NCI-H187 treated with DMSO at 0.1 percent for 48 hours (cell line): ENCODE data around the gene ZNF479.
"Not testable (repeated sequence)": the region's sequence is repeated elsewhere in the genome, so short reads cannot be mapped to it uniquely, and the experiment has no call there.

Source experiments
- DNase-seq: peaks from one replicate; lab custom pipeline; 2025; lab: John Stamatoyannopoulos, UW

ZNF479 gene

DNA sequence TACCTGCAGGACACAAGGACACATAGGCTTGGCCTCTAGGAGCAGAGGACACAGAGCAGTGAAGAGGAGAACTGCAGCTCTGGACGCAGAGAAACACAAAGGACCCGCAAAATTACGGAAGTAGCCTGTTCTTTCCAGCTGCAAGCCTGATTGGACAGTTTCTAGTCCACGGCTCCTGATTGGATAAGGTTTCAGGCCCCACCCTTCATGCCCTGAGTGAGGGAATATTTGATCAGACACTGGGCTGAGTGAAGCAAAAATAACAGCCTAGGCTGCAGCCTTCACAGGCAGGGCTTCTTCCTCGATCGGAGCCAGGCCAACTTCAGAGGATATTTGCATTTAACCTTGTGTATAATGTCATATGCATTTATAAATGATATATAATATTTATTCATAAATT lies at the start of gene ZNF479:
ZNF479 (minus strand) TSS at position 101 of the 400 bp plus-strand sequence. CDS start 112 bp downstream, outside the sequence.
- not testable (repeated sequence) for DNase-seq

- no peak for DNase-seq
Observed at GRCh38 chr7:57182031-57182430, 49.8 kb upstream of the ZNF479 start.

DNA sequence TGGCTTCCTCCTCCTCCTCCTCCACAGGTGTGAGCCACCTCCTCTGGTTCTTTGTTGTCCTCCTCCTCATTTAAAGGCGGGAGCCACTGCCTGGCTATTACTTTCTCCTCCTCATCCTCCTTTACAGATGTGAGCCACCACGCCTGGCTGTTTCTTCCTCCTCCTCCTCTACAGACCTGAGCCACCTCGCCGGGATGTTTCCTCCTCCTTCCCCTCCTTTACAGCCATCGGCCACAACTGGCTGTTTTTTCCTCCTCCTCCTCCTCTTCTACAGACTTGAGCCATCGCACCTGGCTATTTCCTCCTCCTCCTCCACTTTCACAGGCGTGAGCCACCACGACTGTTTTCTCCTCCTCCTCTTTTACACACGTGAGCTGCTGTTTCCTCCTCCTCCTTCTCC lies 49.0 kb upstream of the ZNF479 start:
- no peak for DNase-seq

DNA sequence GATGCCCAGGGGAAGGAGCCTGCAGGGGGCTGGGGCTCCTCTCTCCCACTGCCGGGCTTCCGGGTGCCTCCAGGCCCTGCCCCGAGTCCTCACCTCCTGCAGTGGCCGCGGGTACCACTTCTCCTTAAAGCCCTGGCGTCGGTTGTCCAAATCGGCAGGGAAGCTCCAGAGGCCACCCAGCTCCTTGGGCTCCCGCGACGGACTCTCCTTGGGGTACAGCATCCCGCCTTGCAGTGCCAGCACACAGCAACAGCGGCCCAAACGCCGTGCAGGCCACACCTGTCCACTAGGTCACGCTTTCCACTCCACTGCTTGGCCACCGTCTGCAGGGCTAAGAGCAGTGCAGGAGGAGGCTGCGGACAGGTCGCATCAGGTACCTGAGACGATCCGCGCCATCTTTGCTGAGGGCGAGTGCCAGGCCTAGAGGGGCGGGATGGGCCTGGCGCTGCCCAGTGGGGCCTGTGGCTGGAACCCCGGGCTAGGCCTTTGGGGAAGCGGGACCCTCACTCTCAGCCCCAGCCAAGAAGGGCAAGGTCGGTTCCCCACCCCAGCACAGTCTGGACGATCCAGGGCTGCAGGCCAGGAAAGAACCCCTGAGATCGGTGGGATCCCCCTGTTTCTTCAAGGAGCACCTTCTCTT lies 47.7 kb upstream of the ZNF479 start:
- no peak for DNase-seq

DNA sequence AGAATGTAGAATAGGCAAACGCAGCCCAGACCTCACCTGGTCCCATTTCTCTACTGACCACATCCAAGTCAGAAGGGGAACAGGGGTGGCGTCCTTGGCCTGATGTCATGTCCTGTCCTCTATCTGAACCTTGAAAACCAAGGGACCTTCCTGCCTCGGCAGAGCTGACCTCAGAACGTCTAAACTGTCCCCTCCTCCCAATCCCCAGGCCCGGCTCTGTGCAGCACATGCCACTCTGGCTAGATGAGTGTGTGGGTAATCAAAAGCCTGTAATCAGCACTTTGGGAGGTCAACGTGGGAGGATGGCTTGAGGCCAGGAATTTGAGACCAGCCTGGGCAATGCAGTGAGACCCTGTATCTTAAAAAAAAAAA lies 46.5 kb upstream of the ZNF479 start:
- DNase-seq = no peak

GRCh38 chr7:57177856-57178767 lies 45.9 kb upstream of the ZNF479 start:
- no peak for DNase-seq

DNA sequence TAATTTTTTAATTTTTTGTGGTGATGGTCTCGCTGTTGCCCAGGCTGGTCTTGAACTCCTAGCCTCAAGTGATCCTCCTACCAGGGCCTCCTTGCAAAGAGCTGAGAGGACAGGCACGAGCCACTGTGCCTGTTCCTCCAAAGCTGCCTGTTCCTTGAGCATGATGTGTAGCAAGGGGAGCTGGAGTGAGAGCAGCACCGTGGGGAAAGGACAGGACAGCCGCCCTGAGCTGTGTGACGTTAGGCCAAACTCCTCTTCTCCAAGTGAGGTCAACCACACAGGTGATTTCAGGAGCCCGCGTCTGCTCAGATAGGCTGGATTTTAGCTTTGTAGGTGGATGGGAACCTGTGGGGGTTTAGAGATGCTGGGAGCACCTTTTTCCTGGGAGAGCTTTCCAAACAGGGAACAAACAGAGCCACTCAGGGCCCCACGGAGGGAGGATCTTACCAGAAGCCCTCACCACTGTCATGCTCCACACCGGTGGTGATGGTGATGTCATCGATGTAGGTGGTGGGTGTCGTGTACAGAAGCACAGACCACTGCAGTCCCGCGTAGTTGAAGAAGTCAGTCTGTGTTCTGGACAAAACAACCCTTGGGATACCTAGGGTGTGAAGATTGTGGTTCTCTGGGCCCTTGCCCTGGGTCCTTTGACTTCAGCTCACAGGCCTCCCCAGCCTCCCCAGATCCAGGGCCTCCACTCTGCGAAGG lies 44.8 kb upstream of the ZNF479 start:
- no peak for DNase-seq

DNA sequence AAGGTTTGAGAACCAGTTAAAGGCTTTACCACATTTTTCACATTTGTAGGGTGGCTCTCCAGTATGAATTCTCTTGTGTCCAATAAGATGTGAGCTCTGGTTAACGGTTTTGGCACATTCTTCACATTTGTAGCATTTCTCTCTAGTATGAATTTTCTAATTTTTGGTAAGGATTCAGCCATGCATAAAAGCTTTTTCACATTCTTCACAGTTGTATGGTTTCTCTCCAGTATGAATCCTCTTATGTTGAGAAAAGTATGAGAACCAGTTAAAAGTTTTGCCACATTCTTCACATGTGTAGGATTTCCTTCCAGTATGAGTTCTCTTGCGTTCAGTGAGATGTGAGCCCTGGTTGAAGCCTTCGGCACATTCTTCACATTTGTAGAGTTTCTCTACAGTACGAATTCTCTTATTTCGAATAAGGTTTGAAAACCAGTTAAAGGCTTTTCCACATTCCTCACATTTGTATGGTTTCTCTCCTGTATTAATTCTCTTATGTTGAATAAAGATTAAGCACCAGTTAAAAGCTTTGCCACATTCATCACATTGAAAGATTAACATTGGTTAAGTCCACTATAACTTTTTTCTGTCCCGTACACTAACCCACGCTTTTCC lies 33.2 kb upstream of the ZNF479 start:
- no peak for DNase-seq

GRCh38 chr7:57120123-57120784 lies 12.0 kb downstream of the ZNF479 start:
- not testable (repeated sequence) for DNase-seq
